K562 (cell line): Measurements from ENCODE around the gene PLCD4. TPM values are rescaled to one million over a fixed set of nuclear protein-coding genes. Genes with fewer than 3 reads are reported as not detected.

ENCODE experiments used
- ATAC-seq: fragments of 200-7000 bp; cut with Tn5 transposase; 3 replicates; pipeline ENCODE4 v1.9.1; 2020; ENCODE audit warnings: moderate library complexity
- BruUV-seq: library from RNA; stranded (reverse); fragments of 400-500 nt; replicated peaks from 2 replicates; lab custom pipeline; 2021; lab: Mats Ljungman, UMichigan
- CTCF ChIA-PET: fragments of 300-600 bp; formaldehyde crosslinking; extraction: SDS; loops from one replicate; lab custom pipeline; 2021; ENCODE audit warnings: low intra/inter-chr PET ratio; lab: Yijun Ruan, JAX
- POLR2A ChIA-PET: fragments of 300-600, 350-650 bp; sonication (Branson Sonifier 250); formaldehyde crosslinking; extraction: SDS; loops from one replicate; lab custom pipeline; 2021; ENCODE audit warnings: antibody characterized with exemption, inconsistent platforms; lab: Yijun Ruan, JAX
- DNase-seq, 4 experiments: peaks; one replicate each; pipeline versions ENCODE4 v3.0.0 to v3.0.0-alpha.2; 2011 to 2018; ENCODE audit warnings: low spot score in 3 of 4, mixed read lengths in 3 of 4; ENCODE audit errors: extremely low read depth in 1 of 4
- FAIRE-seq: peaks from 2 replicates; lab custom pipeline; 2011; peaks lifted over from hg19 to GRCh38; lab: Jason Lieb, UNC
- H2AFZ ChIP-seq: 2 replicates; pipeline ENCODE4 v1.6.0; 2011; ENCODE audit warnings: low read depth, low read length, control low read depth, inconsistent platforms
- H3K27ac ChIP-seq: fragments of 200-600 bp; 3 replicates; pipeline ENCODE4 v1.8.0; 2011; ENCODE audit warnings: low read depth, mild to moderate bottlenecking, control low read depth, inconsistent platforms, low read length, moderate library complexity, mixed read lengths; ENCODE audit errors: extremely low read depth
- H3K27me3 ChIP-seq, 2 experiments: fragments of 300-600 bp in 1 of 2; 2 replicates in 1 of 2; 3 replicates in 1 of 2; pipeline versions ENCODE4 v1.6.0 to v1.8.0; 2011; ENCODE audit warnings: inconsistent platforms in 2 of 2, low read length in 2 of 2, mild to moderate bottlenecking in 1 of 2, mixed read lengths in 1 of 2, moderate library complexity in 1 of 2; ENCODE audit not compliant: control insufficient read depth in 2 of 2, insufficient read depth in 2 of 2
- H3K36me3 ChIP-seq: fragments of 300-600 bp; 3 replicates; pipeline ENCODE4 v1.8.0; 2011; ENCODE audit warnings: mild to moderate bottlenecking, low read length, inconsistent platforms; ENCODE audit not compliant: control insufficient read depth, insufficient read depth
- H3K4me1 ChIP-seq, 2 experiments: fragments of 200-600 bp in 1 of 2; replicated peaks in 1 of 2; 2 replicates in 1 of 2; 3 replicates in 1 of 2; pipeline versions ENCODE4 v1.5.1 to v1.8.0; 2011; ENCODE audit warnings: inconsistent platforms in 2 of 2, low read length in 2 of 2, mild to moderate bottlenecking in 1 of 2, mixed read lengths in 1 of 2, moderate library complexity in 1 of 2; ENCODE audit not compliant: control insufficient read depth in 2 of 2, insufficient read depth in 2 of 2
- H3K4me2 ChIP-seq: 2 replicates; pipeline ENCODE4 v1.6.1; 2011; ENCODE audit warnings: low read length, control low read depth, inconsistent platforms, mixed read lengths; ENCODE audit not compliant: insufficient read depth
- H3K4me3 ChIP-seq: fragments of 200-600 bp; sonication (generic), shearing (Covaris generic); 2 replicates; pipeline ENCODE4 v1.5.1; 2016; ENCODE audit warnings: control low read depth, inconsistent platforms
- H3K79me2 ChIP-seq: fragments of 200-600 bp; 3 replicates; pipeline ENCODE4 v1.8.0; 2011; ENCODE audit warnings: low read length, inconsistent platforms; ENCODE audit not compliant: control insufficient read depth, insufficient read depth
- H3K9ac ChIP-seq, 2 experiments: 2 replicates each; pipeline versions ENCODE4 v1.6.0 to v1.6.1; 2011; ENCODE audit warnings: low read depth in 2 of 2, low read length in 2 of 2, control low read depth in 1 of 2, inconsistent platforms in 1 of 2, mild to moderate bottlenecking in 1 of 2, mixed read lengths in 1 of 2; ENCODE audit not compliant: insufficient read depth in 1 of 2
- H3K9me1 ChIP-seq: one replicate; pipeline ENCODE4 v1.6.0; 2011; ENCODE audit warnings: inconsistent platforms, mild to moderate bottlenecking, low read length, moderate library complexity; ENCODE audit not compliant: control insufficient read depth, insufficient read depth
- H3K9me3 ChIP-seq: replicated peaks from 2 replicates; pipeline ENCODE4 v1.5.1; 2011; ENCODE audit warnings: low read depth, low read length, inconsistent platforms; ENCODE audit not compliant: control insufficient read depth, insufficient read depth
- H4K20me1 ChIP-seq: replicated peaks from 2 replicates; pipeline ENCODE4 v1.6.1; 2011; ENCODE audit warnings: low read length, inconsistent platforms, mixed read lengths; ENCODE audit not compliant: control insufficient read depth, insufficient read depth
- CSDE1 ChIP-seq, 2 experiments: fragments of 450-650 bp; IDR thresholded peaks; 2 replicates each; pipeline ENCODE4 v1.6.1; 2016; ENCODE audit warnings: mild to moderate bottlenecking in 1 of 2
- DMBX1 ChIP-seq: fragments of 250-450 bp; sonication (Bioruptor Pico); IDR thresholded peaks from 2 replicates; pipeline ENCODE4 v1.8.0; 2022; ENCODE audit warnings: inconsistent platforms, mild to moderate bottlenecking, moderate library complexity, borderline replicate concordance
- IFI16 ChIP-seq: fragments of 250-450 bp; sonication (Bioruptor Pico); IDR thresholded peaks from 2 replicates; pipeline ENCODE4 v2.1.2; 2022; ENCODE audit warnings: mild to moderate bottlenecking, inconsistent platforms
- KAT7 ChIP-seq: sonication (generic); formaldehyde crosslinking; IDR thresholded peaks from 2 replicates; pipeline ENCODE4 v1.8.0; 2022; ENCODE audit warnings: missing genetic modification reagents, mild to moderate bottlenecking, borderline replicate concordance
- RBM22 ChIP-seq: fragments of 200-400 bp; formaldehyde crosslinking; IDR thresholded peaks from 2 replicates; pipeline ENCODE4 v1.6.1; 2018; ENCODE audit warnings: low read length, low read depth; ENCODE audit not compliant: poor library complexity, severe bottlenecking
- TSC22D4 ChIP-seq: fragments of 450-650 bp; IDR thresholded peaks from 2 replicates; pipeline ENCODE4 v1.6.1; 2016; ENCODE audit warnings: missing genetic modification characterization, missing biosample characterization, control low read depth
- WGBS: fragments of 100-300 bp; shearing (Covaris generic); methylation state at CpG from one replicate; pipeline ENCODE4 v1.1.6; 2016; ENCODE audit warnings: low coverage, mixed read lengths; ENCODE audit not compliant: insufficient coverage; ENCODE audit errors: missing lambda C conversion rate; 5-methylcytosine and 5-hydroxymethylcytosine counted together
- in situ Hi-C: fragments of 300-500 bp; cut with MboI; formaldehyde crosslinking; loops from 4 replicates; pipeline ENCODE4 v1.15.0; 2018; ENCODE audit warnings: inconsistent platforms, mixed read lengths
- intact Hi-C: fragments of 100-400 bp; cut with micrococcal nuclease; formaldehyde crosslinking; loops from 2 replicates; pipeline ENCODE4 v1.14.2; 2022
- polyA plus RNA-seq, 8 experiments: library from polyadenylated mRNA; depleted of rRNA in 4 of 8; stranded (reverse) in 5 of 8; unstranded in 3 of 8; fragments of >200 nt; fragmentation: Nextera tagmentation in 2 of 8; fragmentation: Illumina TruSeq in 1 of 8; extraction: Ambion mirVana in 2 of 8; extraction: Trizol in 1 of 8; gene quantifications; 2 replicates each; pipeline versions ENCODE4 v1.2.1 to v1.2.3, GENCODE V29; 2011 to 2014; ENCODE audit warnings: inconsistent platforms in 1 of 8, missing spikeins in 1 of 8
- total RNA-seq, 7 experiments: library from RNA; depleted of rRNA in 6 of 7; stranded (reverse); fragments of >200 nt in 6 of 7; fragmentation: Illumina TruSeq in 2 of 7; extraction: Trizol in 2 of 7; gene quantifications; 2 replicates each; pipeline versions ENCODE4 v1.2.1 to v1.2.3, GENCODE V29; 2011 to 2021; ENCODE audit warnings: low replicate concordance in 1 of 7
- TF ChIP-seq, protein P1 (sequence below): sonication (generic); formaldehyde crosslinking; IDR thresholded peaks from 2 replicates; pipeline ENCODE4 v1.8.0; 2022; ENCODE audit warnings: mild to moderate bottlenecking, low read depth, missing genetic modification reagents
- TF ChIP-seq, protein P2 (sequence below), 2 experiments: IDR thresholded peaks; 2 replicates each; pipeline ENCODE4 v1.6.1; 2012; ENCODE audit warnings: improper control_type of control experiment in 2 of 2, low read depth in 2 of 2, low read length in 2 of 2, borderline replicate concordance in 1 of 2
- TF ChIP-seq, protein P3 (sequence below): sonication (generic); formaldehyde crosslinking; IDR thresholded peaks from 2 replicates; pipeline ENCODE4 v1.5.0; 2020; ENCODE audit warnings: missing genetic modification reagents
- TF ChIP-seq, protein P4 (sequence below): IDR thresholded peaks from 3 replicates; pipeline ENCODE4 v1.6.1; 2011; ENCODE audit warnings: borderline replicate concordance, mild to moderate bottlenecking; ENCODE audit not compliant: insufficient read length, insufficient read depth
- TF ChIP-seq, protein P5 (sequence below): fragments of 250-450 bp; sonication (Bioruptor Pico); IDR thresholded peaks from 2 replicates; pipeline ENCODE4 v1.5.0; 2021; ENCODE audit warnings: mild to moderate bottlenecking, borderline replicate concordance

Gene PLCD4
- total and polyA plus RNA-seq, 9 of the 15 experiments (the other 6 are each of a cell fraction or from before 2014, with no cell fraction given), result 0.13 to 0.38 TPM; not detected in 7

DNA sequence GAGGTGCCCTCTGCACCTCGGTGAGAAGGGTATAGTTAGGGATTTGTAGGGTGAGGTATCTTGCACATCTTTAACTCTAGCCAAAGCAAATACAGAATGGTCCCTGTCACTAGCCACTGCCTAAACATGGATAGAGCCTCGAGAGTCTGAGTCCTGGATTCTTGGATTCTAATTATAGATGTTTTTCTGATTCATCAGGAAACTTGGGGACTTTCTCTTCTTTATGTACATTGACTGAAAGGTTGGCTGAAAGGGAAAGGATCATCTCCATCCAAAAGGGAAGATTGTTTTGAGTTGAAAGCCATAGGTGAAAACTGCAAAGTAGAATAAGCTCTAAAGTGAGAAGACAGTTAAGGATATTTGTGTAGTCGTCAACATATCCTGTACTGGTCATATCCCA, 72.4 kb downstream of the PLCD4 start:
- H3K4me3 ChIP-seq, result no peak overlapping the region
- H4K20me1 ChIP-seq, result no peaks in the 10 kb centered on the region
- no peaks in the 10 kb centered on the region for H3K36me3 ChIP-seq
- H3K9me3 ChIP-seq, result no peaks in the 10 kb centered on the region
- no peak overlapping the region for H3K4me2 ChIP-seq
- POLR2A ChIA-PET, result interaction anchor here (0.6 kb wide), 1 partner anchor 22 kb away, joined by 3 read pairs; no protein-coding TSS in a partner anchor
- no peaks in the 10 kb centered on the region for H3K79me2 ChIP-seq
- CTCF ChIA-PET, result no interaction called here
- no peak overlapping the region; the same call in 1 of the 2 replicates for H2AFZ ChIP-seq
- TF ChIP-seq, protein P1, sequence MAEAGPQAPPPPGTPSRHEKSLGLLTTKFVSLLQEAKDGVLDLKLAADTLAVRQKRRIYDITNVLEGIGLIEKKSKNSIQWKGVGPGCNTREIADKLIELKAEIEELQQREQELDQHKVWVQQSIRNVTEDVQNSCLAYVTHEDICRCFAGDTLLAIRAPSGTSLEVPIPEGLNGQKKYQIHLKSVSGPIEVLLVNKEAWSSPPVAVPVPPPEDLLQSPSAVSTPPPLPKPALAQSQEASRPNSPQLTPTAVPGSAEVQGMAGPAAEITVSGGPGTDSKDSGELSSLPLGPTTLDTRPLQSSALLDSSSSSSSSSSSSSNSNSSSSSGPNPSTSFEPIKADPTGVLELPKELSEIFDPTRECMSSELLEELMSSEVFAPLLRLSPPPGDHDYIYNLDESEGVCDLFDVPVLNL, result no peak
- TF ChIP-seq, protein P2, sequence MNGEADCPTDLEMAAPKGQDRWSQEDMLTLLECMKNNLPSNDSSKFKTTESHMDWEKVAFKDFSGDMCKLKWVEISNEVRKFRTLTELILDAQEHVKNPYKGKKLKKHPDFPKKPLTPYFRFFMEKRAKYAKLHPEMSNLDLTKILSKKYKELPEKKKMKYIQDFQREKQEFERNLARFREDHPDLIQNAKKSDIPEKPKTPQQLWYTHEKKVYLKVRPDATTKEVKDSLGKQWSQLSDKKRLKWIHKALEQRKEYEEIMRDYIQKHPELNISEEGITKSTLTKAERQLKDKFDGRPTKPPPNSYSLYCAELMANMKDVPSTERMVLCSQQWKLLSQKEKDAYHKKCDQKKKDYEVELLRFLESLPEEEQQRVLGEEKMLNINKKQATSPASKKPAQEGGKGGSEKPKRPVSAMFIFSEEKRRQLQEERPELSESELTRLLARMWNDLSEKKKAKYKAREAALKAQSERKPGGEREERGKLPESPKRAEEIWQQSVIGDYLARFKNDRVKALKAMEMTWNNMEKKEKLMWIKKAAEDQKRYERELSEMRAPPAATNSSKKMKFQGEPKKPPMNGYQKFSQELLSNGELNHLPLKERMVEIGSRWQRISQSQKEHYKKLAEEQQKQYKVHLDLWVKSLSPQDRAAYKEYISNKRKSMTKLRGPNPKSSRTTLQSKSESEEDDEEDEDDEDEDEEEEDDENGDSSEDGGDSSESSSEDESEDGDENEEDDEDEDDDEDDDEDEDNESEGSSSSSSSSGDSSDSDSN (IDR thresholded peaks at IDR 0.05; ENCODE audit: borderline replicate concordance in 1 of 2, low read depth in 2 of 2, low read length in 2 of 2), result no peak
- no peak for TF ChIP-seq KAT7 (CRISPR knock-in tag)
- TF ChIP-seq, protein P3, sequence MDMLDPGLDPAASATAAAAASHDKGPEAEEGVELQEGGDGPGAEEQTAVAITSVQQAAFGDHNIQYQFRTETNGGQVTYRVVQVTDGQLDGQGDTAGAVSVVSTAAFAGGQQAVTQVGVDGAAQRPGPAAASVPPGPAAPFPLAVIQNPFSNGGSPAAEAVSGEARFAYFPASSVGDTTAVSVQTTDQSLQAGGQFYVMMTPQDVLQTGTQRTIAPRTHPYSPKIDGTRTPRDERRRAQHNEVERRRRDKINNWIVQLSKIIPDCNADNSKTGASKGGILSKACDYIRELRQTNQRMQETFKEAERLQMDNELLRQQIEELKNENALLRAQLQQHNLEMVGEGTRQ, result no peak
- TF ChIP-seq DMBX1 (CRISPR knock-in tag), result no peak
- TF ChIP-seq IFI16 (CRISPR knock-in tag), result no peak
- TF ChIP-seq, protein P4, sequence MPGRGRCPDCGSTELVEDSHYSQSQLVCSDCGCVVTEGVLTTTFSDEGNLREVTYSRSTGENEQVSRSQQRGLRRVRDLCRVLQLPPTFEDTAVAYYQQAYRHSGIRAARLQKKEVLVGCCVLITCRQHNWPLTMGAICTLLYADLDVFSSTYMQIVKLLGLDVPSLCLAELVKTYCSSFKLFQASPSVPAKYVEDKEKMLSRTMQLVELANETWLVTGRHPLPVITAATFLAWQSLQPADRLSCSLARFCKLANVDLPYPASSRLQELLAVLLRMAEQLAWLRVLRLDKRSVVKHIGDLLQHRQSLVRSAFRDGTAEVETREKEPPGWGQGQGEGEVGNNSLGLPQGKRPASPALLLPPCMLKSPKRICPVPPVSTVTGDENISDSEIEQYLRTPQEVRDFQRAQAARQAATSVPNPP, result no peak
- no peak for TF ChIP-seq CSDE1 (IDR thresholded peaks at IDR 0.05)
- TF ChIP-seq TSC22D4 (tag), result no peak
- TF ChIP-seq RBM22, result no peak
- TF ChIP-seq, protein P5, sequence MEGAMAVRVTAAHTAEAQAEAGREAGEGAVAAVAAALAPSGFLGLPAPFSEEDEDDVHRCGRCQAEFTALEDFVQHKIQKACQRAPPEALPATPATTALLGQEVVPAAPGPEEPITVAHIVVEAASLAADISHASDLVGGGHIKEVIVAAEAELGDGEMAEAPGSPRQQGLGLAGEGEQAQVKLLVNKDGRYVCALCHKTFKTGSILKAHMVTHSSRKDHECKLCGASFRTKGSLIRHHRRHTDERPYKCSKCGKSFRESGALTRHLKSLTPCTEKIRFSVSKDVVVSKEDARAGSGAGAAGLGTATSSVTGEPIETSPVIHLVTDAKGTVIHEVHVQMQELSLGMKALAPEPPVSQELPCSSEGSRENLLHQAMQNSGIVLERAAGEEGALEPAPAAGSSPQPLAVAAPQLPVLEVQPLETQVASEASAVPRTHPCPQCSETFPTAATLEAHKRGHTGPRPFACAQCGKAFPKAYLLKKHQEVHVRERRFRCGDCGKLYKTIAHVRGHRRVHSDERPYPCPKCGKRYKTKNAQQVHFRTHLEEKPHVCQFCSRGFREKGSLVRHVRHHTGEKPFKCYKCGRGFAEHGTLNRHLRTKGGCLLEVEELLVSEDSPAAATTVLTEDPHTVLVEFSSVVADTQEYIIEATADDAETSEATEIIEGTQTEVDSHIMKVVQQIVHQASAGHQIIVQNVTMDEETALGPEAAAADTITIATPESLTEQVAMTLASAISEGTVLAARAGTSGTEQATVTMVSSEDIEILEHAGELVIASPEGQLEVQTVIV (CRISPR knock-in tag), result no peak
- WGBS, result 39% methylated on average over 3 of the region's 3 CpGs
- H3K9ac ChIP-seq, result no peak overlapping the region
- no peaks in the 10 kb centered on the region for H3K27me3 ChIP-seq
- DNase-seq (no peak), FAIRE-seq (no peak), ATAC-seq (no peak)
- H3K4me1 ChIP-seq, result peaks cover 6 to 12% of the 10 kb centered on the region in 2 experiments; a peak in 3 of 5 replicates
- H3K27ac ChIP-seq, result no peak overlapping the region
- no TSS peak for BruUV-seq
- intact Hi-C loops, result no loop called here
- in situ Hi-C loops, result no loop called here
- H3K9me1 ChIP-seq, result no peaks in the 10 kb centered on the region
